ENCODE data around the gene CSRNP3.

CSRNP3 gene, protein sequence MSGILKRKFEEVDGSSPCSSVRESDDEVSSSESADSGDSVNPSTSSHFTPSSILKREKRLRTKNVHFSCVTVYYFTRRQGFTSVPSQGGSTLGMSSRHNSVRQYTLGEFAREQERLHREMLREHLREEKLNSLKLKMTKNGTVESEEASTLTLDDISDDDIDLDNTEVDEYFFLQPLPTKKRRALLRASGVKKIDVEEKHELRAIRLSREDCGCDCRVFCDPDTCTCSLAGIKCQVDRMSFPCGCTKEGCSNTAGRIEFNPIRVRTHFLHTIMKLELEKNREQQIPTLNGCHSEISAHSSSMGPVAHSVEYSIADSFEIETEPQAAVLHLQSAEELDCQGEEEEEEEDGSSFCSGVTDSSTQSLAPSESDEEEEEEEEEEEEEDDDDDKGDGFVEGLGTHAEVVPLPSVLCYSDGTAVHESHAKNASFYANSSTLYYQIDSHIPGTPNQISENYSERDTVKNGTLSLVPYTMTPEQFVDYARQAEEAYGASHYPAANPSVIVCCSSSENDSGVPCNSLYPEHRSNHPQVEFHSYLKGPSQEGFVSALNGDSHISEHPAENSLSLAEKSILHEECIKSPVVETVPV

DNA sequence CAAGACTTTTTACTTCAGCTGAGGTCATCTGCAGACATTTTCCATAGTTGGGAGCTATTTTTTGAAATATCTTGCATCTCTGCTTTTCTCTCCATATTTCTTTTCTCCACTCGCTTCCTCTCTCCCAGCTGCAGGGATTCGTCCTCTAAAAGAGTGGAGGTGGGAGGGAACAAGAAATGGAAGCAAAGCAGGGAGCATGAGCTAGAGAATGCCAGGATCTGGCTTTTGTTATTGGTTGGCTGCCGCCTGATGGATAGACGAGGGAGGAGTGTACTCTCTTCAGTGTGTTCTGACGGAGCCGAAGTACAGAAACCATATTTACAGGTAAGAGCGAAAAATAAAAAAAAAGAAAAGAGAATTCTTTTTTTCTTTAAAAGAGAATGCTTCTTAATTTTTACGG lies at the start of gene CSRNP3:
Gene CSRNP3 (plus strand): TSS at position 282 of the 400 bp plus-strand sequence. CDS start 125,368 bp downstream, outside the sequence.
- no peak for DNase-seq

DNA sequence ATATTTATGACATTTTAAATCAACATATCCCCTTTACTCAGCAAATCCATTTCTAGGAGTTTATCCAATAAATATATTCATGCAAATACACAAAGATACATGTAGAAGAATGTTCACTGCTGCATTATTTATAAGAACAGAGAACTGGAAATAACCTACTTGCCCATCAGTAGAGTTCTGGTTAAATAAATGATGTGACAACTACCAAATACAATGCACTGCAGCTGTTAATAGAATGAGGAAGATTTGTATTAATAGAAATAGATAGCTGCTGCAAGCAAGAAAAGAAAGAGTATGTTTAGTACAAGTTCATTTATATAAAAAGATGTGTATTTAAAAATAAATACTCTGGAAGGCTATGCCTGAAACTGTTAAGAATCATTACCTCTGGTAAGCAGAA lies 49.3 kb upstream of the CSRNP3 start:
- no peak for DNase-seq

DNA sequence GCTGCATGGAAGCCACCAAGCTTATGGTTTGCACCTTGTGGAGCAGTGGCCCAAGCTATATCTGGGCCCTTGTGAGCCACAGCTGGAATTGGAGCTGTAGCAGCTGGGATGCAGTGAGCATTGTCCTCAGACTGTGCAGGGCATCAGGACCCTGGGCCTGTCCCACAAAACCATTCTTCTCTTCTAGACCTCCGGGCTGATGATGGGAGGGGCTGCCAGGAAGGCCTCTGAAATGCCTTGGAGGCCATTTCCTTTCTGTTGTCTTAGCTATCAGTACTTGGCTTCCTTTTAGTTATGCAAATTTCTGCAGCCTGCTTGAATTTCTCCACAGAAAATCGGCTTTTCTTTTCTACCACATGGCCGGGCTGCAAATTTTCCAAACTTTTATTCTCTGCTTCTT lies 46.4 kb upstream of the CSRNP3 start:
- no peak for DNase-seq

DNA sequence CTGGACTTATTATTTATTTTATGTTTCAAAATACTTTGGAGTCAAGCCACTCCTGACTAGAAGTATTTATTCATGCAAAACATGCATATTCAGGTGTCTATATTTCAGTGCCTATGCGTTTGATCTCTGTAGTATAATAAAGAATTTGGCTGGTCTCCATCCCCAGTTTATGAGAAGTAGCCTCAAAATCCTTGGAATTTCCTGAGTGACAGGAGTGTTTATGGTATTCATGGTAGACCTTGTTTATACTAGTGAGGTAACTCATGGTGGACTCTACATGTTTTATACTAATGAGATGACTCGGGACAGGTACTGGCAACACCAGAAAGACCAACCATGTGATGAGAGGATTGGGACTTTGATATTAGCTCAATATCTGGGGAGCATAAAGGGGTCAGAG lies 43.9 kb upstream of the CSRNP3 start:
- no peak for DNase-seq

DNA sequence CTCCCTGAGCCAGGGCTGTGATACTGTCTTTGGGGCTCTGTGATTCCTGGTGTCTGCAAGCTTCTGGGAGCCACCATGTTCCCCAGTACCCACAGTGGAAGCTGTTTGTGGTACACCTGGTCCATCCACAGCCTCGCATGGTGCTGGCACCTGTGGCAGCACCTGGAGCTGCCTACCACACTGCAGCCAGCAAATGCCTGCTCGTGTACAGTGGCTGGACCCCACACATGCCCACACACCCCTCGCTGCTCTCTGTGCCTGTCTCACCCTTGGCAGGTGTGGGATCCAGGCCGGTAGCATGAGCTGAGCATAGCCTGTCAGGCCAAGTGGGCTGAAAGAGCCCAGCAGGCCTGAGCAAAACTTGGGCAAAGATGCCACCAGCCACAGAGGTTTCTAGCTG lies 41.8 kb upstream of the CSRNP3 start:
- DNase-seq = no peak

DNA sequence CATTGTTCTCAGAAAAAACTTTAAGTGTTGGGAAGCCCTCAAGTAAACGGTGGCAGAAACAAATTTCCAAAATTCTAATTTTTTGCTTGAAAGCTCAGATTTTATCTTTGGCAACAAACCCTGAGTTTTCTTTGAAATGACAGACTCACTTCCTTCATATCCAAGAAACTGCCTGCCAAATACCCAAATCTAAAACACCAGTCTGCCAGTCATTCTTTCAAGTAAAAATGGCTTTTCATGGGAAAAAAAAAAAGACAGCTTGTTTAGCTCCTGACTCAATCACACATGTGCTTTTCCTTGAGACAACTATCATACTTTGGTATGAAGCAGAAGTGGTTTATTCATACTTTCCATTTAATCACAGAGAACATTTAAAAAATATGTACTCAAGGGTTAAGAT lies 40.6 kb upstream of the CSRNP3 start:
- no peak for DNase-seq

DNA sequence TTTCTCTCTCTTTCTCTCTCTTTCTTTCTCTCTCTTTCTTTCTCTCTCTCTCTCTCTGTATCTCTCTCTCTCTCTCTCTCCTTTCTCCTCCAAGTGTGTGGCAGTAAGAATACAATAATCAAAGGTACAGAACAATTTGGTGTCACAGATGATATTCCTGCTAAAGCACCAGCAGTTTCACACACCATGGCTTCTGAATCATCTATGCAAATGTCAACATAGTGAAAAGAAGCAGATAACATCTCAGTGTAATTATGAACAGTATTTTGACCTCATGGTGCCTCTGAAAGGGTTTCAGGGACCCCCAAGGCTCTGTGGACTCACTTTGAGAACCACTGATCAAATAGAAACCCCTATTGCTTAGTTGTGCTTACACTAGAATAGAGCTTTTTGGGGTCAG lies 38.5 kb upstream of the CSRNP3 start:
- DNase-seq = no peak

DNA sequence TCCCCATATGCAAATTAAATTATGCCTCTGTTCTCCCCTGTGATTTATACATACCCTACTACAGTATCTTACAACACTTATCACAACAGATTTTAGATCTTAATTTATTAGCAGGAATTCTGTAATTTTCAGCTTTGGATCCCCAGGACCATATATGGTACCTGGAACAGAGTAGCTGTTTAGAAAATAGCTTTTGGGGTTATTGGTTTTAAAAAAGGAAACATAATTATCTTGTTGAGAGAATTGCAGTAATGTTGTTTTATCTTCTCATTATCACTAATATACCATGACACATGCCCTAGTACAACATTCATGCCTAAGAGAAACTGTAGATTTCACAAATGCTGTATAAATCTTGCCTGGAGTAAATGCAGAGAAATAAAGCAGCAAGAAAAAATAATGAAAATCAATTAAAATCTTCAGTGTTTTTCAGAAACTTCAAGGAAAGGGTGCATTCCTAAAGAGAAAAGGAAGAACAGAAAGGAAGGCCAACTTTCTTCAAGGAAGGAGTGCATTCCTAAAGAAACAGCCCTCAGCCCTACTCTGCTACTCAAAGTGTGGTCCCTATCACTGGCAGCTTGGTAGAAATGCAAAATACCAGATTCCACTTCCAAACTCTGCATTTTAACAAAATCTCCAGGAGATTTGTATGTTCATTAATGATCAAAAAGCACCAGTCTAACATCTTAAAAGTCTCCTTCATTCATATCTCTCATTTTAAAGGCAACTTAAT lies 37.1 kb upstream of the CSRNP3 start:
- no peak for DNase-seq

DNA sequence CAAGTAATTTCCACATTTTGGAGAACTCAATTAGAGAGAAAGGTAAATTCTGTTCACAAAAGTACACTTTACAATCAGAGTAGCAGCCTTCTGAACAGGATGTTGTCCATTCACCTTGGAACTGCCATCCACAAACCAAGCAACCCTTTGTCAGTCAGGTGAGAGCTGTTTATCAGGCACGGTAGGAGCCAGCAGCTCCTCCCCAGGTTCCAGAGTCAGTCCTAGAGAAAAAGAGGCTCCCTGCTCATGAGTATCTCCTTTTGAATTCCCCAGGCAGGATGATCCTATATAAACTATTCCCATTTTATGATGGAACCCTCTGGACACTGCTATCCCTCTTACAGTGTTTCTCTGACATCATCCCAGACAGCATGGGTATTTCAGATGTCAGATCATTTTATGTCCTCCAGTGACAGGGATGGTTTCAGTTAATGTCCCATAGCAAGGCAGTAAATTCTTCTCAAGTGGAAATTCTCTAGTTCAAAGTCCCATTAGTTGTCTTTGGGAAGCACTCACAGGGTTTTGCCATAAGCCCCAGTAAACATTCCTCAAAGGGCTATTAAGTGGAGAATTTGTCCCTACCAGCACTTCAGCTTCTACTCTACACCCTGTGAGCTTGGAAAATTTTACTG lies 34.5 kb upstream of the CSRNP3 start:
- DNase-seq = no peak

DNA sequence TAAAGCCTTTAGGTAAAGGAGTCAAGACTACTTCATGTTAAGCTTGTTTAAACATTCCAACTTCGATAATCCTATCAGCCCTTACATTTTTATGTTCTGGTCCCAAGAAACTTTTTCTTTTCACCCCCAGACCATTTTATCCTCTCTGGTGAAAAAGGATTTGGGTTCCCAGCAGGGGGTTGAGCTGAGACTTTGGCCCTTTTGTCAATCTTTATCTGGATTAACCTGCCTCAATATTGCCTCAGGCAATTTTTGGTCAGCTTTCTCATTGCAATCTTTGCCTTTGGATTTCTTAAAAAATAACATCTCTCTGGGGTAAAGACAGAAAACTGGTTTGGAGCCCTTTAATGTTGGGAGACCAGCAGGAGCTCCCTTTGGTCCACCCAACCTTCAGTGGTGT lies 33.9 kb upstream of the CSRNP3 start:
- no peak for DNase-seq

DNA sequence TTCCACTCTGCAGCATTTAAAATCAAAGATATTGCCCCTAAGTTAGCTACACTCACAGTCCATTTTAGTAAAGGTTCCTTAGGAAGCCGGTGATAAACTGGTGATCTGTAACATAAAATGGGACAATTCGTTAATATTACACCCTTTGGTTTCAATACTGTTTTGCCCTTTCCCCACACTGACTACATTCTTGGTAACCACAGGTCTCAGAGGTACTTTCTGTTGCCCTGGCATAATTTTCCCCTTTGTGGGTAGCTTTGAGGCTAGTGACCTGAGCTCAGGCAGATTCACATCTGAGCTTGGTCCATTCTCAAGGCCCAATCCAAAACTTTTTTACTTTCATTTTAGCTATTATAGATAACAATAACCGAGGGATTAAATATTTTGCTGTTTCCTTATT lies 32.9 kb upstream of the CSRNP3 start:
- no peak for DNase-seq

DNA sequence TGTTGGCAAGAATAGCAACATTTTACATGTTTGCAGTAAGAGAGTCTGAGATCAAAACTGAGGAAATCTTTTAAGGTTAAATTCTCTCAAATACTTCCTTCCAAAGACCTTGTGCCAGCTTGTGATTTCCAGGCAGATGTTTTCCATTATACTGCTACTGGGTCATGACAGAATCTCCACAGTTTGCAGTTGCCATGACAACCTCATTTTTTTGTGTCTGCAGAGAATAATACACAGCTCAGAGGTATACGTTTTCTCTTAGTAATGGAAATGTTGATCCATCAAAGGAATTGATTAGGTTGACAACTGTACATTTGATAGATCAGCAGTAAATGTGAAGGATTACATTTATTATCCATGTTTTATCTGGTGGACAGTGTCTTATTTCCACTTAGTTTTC lies 29.1 kb upstream of the CSRNP3 start:
- peak in 1 of 2 donors; percentile 7 for DNase-seq

DNA sequence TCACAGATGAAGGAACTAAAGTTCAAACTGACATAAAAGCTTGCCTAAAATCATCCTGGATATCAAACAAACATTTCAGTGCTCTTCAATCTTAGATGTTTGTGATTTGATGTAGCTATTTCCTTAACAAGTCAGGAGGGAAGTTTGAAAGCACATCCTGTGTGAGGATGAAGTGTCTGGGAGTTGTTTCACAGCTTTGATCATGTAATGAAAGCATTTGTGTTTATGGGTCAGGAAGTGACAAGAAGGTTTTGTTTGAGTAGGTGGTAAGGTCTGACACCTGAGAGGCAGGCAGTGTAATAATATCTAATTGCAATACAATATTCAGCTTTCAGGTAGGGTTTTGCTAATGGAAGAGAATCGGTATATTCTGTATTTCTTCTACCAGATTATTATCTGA lies 26.0 kb upstream of the CSRNP3 start:
- peak in 1 of 2 donors; percentile 13 for DNase-seq

DNA sequence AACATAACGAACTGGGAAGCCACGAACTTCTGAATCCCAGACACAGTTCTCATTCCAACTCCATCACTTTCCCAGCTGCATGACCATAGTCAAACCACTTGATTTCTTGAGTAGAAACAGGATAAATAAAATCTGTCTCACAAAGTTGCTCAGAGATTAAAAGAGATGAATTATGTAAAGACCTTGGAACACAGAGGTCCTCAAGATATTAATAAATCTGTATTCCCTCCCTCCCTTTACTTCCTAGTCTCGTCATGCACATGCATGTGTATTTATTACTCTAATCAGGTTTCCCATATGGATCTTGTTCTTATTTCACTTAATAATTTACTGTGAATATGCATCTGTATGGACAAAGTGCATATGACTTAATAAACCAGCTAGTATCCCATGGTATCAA lies 21.1 kb upstream of the CSRNP3 start:
- DNase-seq = no peak

DNA sequence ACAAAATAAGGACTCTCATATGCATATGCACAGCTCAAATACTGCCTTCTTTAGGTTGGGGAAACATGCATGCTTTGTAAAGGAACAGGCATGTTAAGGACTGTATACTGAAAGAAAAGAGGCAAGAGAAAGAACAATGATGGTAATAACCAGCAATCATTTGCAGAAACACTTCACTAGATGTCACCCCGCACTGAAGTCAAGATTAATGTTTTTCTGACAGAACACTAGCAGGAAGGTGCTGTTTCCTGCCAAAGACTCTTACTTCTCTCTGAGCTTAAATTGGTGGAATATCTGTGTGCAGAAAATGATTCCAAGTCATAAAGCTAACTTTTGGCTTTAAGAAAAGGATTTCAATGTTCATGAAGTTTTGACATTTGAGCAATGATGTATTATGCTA lies 19.3 kb upstream of the CSRNP3 start:
- no peak for DNase-seq

DNA sequence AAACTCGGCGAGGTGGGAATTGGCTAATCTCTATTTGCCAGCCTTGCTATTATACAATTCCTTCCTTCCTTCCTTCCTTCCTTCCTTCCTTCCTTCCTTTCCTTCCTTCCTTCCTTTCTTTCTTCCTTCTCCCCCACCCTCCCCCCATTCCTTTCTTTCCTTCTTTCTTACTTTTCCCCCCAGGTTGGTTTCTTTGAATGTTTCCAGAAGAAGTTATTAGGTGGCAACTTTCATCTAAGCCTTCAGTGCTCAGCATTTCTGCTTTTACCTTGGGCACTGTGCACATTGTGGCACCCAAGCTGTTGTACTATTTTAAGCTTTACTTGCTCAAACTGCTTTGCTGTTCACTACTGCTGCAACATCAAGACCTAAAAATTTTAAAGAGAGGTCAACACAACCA lies 17.2 kb upstream of the CSRNP3 start:
- DNase-seq = no peak

DNA sequence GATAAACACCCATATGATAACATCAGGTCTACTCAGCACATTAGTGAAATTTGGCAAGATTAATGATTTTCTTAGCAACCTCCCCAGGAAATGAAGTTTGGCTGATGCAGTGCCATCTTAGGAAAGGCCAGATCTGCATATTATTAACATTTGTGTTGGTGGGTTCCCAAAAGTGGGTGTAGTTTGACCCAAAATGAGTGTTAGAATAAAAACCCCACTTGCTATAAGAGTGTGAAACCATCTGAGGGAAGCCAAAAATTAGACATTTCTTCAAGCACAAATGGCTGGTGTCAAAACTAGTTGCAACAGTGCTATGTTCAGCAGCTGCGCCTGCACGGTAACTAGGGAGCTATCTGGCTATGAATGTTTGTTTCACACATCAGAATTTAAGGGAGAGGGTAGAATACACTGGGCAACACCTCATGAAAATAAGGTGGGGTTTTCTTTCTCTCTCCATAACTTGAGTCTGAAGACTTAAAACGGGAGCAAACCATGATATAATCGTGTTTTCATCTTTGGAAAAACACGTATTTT lies 15.9 kb upstream of the CSRNP3 start:
- no peak for DNase-seq

DNA sequence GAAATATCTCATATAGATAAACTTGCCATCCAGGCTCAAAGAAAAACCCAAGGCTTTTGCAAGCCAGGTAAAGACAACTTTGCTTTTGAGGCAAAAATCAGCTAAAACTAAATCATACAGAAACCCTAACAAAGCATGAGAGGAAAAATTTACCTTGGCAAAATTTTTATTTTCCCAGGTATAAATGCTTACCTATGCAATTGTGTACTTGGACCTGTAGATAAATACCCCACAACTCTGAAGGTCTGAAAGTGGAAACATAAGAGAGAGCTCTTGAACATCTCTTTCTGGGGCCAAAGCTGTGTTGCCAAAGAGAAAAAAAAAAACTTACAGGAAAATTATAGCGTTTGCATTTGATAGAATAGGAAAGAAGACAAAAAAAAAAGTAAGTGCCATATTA lies 14.6 kb upstream of the CSRNP3 start:
- DNase-seq = no peak

DNA sequence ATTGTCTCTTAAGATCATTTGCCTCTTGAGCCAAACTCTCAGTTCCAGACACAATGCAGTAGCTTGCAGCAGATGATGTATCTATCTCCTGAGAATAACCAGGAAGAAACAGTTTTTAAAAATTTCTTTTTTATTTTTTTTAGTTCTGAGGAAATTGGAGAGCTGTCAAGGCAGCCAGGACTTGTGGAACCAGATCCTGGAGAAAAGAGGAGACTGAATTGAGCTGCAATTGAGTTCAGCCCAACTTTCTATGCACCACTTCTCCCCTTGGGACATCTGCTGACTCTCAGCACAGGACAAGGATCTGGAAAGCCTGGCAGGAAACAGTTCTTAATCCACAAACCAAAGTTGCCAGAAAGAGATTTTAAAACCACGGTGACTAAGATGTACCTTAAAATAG lies 13.5 kb upstream of the CSRNP3 start:
- no peak for DNase-seq

DNA sequence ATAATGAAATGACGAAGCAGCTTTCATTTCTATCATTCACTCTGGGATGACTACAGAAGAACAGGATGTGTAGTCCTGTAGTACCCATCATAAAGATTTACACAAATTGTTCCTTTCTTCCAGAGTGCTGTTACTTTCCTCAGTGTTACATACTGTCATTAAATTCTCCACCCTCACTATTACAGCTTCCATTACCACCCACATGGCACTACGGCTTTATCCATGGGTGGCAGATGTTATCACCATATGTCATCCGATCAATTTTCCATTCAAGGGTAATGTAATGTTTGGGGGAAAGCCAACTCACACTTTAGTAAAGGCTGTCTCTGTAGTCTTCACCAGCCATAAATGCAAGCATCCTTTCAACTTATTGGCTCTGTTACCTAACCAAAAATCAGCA lies 7.1 kb upstream of the CSRNP3 start:
- no peak for DNase-seq

DNA sequence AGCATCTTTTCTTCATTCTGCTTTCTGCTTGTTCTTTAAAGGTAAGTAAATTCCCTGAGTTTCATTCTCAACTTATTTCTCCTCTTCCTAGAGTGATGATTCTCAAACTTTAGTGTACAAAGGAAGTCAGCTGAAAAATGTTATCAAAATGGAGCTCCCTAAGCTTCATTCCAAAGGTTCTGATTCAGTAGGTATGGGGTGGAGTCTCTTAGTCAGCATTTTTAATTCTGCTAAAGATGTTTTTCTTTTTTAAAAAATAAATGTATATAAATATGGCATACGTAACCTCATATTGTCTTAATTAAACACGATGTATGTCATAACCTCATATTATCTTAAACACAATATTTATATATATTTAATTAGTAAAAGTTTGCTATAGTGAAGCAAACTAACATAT lies 3.1 kb upstream of the CSRNP3 start:
- DNase-seq = no peak

DNA sequence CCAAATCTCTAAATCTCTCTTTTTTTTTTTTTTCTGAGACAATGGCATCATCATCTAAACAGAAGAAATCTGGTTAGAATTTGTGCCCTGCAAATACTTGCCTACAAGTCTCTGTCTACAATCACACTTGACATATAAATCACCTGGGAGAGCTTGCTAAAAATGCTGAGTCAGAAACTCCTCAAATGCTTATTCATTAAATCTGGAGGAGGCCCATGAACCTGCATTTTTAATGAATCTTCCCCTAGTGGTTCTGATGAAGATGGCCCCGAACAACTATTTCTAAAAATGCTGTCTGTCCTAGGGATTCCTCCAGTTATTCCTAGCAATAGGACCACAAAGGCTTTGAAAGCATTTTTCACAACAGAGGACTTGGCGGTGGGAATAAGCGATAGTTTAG lies 1.6 kb upstream of the CSRNP3 start:
- DNase-seq = no peak

DNA sequence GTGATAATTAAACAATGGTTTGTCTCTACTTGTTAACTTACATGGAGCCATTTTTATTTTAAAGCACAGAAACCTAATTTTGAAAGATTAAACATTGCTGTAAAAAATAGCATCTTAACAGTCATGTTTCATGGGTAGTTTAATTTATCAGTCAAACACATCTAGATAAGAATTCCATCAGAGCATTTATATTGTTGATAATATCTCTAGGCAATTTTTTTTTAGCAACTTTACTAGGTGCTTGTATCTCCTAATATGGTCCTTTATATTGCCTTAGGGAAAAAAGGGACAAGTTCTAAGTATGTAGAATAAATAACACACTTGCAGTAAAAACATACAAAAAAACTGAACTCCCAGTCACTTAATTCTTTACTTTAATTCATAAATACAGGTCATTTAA lies 863 bp downstream of the CSRNP3 start:
- no peak for DNase-seq
